Peyer's patch (tissue), 4 donors: ENCODE results near the gene CLDN6. TPM values are rescaled to one million over a fixed set of nuclear protein-coding genes. Genes with fewer than 3 reads are reported as not detected.

Experiments used
- DNase-seq, 3 donors: peaks; one replicate each; pipeline ENCODE4 v3.0.0-alpha.2; 2017 to 2019
- H3K27ac ChIP-seq, 4 donors: fragments of 200-600 bp; sonication (generic); one replicate each; pipeline ENCODE4 v1.5.1; 2016 to 2019
- H3K27me3 ChIP-seq, 2 donors: fragments of 200-600 bp; sonication (generic); one replicate each; pipeline ENCODE4 v1.5.1; 2019
- H3K36me3 ChIP-seq, 3 donors: fragments of 200-600 bp; sonication (generic); one replicate each; pipeline ENCODE4 v1.5.1; 2016 to 2019
- H3K4me1 ChIP-seq, 4 donors: fragments of 200-600 bp; sonication (generic); one replicate each; pipeline ENCODE4 v1.5.1; 2016 to 2019
- H3K4me3 ChIP-seq, 4 donors: fragments of 200-600 bp; sonication (generic); 1 replicate in 3 of 4; 2 replicates in 1 of 4; pipeline ENCODE4 v1.5.1; 2016 to 2019; ENCODE audit warnings: mild to moderate bottlenecking in 1 of 4
- H3K9me3 ChIP-seq, 4 donors: fragments of 200-600 bp; sonication (generic); one replicate each; pipeline ENCODE4 v1.5.1; 2016 to 2019; ENCODE audit warnings: mild to moderate bottlenecking in 1 of 4
- POLR2A ChIP-seq, 2 donors: fragments of 450-650 bp; IDR thresholded peaks; one replicate each; pipeline ENCODE4 v1.5.1; 2017; ENCODE audit warnings: antibody characterized with exemption in 2 of 2, mild to moderate bottlenecking in 2 of 2, moderate library complexity in 2 of 2
- total RNA-seq, 4 donors: library from RNA; depleted of rRNA; stranded (reverse); fragments of >200 nt; gene quantifications; one replicate each; pipeline ENCODE4 v1.1.0, GENCODE V29; 2016
- TF ChIP-seq, protein P1 (sequence below), 6 experiments: fragments of 450-650 bp in 4 of 6; fragments of 200-600 bp in 2 of 6; sonication (generic) in 1 of 6; IDR thresholded peaks; one replicate each; pipeline ENCODE4 v1.5.1; 2017 to 2019; ENCODE audit warnings: antibody characterized with exemption in 6 of 6, mild to moderate bottlenecking in 3 of 6, moderate library complexity in 1 of 6

The CLDN6 gene
- total RNA-seq, 4 donors from 2014 or later, result not detected

- H3K4me1 ChIP-seq, result peaks cover 9 to 46% (median 13%) of the 10 kb centered on the region in 4 donors
- TF ChIP-seq, protein P1, sequence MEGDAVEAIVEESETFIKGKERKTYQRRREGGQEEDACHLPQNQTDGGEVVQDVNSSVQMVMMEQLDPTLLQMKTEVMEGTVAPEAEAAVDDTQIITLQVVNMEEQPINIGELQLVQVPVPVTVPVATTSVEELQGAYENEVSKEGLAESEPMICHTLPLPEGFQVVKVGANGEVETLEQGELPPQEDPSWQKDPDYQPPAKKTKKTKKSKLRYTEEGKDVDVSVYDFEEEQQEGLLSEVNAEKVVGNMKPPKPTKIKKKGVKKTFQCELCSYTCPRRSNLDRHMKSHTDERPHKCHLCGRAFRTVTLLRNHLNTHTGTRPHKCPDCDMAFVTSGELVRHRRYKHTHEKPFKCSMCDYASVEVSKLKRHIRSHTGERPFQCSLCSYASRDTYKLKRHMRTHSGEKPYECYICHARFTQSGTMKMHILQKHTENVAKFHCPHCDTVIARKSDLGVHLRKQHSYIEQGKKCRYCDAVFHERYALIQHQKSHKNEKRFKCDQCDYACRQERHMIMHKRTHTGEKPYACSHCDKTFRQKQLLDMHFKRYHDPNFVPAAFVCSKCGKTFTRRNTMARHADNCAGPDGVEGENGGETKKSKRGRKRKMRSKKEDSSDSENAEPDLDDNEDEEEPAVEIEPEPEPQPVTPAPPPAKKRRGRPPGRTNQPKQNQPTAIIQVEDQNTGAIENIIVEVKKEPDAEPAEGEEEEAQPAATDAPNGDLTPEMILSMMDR (IDR thresholded peaks at IDR 0.05), result no peak
- TF ChIP-seq POLR2A (IDR thresholded peaks at IDR 0.05), result no peak
- no peaks in the 10 kb centered on the region for H3K27me3 ChIP-seq
- H3K27ac ChIP-seq, result peak overlapping the region in 1 of 4 donors; percentile 92
- no peaks in the 10 kb centered on the region for H3K36me3 ChIP-seq
- DNase-seq, result no peak
- no peak overlapping the region for H3K4me3 ChIP-seq
- no peaks in the 10 kb centered on the region for H3K9me3 ChIP-seq
These were observed 44.6 kb upstream of the CLDN6 start for GRCh38 chr16:3062553-3062952.

GRCh38 chr16:3060339-3061127 is 42.5 kb upstream of the CLDN6 start:
- no peak for TF ChIP-seq POLR2A (IDR thresholded peaks at IDR 0.05)
- TF ChIP-seq, protein P1 (IDR thresholded peaks at IDR 0.05), result no peak
- no peak for DNase-seq
- Histone ChIP-seq H3K9me3 (no peaks in the 10 kb centered on the region), H3K27ac (no peak overlapping the region), H3K4me1 (peaks cover 9 to 34% (median 13%) of the 10 kb centered on the region in 4 donors), H3K4me3 (no peak overlapping the region), H3K36me3 (no peaks in the 10 kb centered on the region), H3K27me3 (no peaks in the 10 kb centered on the region)

DNA sequence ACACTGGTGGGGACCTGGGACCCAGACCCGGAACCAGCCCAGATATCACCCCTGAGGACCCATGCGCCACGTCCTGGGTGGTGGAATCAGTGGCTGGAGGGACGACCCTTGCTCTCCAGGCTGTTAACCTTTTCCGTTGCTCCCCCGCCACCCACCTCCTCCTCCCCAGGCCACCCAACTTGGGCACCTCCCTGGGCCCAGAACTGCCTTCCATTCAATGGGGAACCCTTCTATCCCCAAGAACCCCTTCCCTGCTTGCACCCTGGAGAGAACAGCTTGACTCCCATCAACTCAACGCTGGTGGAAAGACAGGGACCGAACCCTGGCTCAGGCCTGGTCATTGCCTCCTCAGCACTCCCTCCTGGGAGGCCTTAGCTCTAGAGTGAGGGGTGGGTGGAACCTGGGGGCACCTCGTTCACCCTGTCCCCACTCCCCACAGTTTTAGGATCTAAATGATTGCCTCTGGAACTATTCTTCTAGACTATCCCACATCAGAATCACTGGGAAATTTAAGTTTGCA is 41.8 kb upstream of the CLDN6 start:
- TF ChIP-seq, protein P1 (IDR thresholded peaks at IDR 0.05), result no peak
- no peak for TF ChIP-seq POLR2A (IDR thresholded peaks at IDR 0.05)
- peak overlapping the region; percentile 75 to 92 (median 85) for H3K27ac ChIP-seq
- peak overlapping the region; percentile 80 to 96 (median 88) for H3K4me3 ChIP-seq
- H3K4me1 ChIP-seq, result peaks cover 9 to 32% (median 16%) of the 10 kb centered on the region in 4 donors
- no peaks in the 10 kb centered on the region for H3K36me3 ChIP-seq
- H3K9me3 ChIP-seq, result no peaks in the 10 kb centered on the region
- no peaks in the 10 kb centered on the region for H3K27me3 ChIP-seq
- DNase-seq, result no peak

DNA sequence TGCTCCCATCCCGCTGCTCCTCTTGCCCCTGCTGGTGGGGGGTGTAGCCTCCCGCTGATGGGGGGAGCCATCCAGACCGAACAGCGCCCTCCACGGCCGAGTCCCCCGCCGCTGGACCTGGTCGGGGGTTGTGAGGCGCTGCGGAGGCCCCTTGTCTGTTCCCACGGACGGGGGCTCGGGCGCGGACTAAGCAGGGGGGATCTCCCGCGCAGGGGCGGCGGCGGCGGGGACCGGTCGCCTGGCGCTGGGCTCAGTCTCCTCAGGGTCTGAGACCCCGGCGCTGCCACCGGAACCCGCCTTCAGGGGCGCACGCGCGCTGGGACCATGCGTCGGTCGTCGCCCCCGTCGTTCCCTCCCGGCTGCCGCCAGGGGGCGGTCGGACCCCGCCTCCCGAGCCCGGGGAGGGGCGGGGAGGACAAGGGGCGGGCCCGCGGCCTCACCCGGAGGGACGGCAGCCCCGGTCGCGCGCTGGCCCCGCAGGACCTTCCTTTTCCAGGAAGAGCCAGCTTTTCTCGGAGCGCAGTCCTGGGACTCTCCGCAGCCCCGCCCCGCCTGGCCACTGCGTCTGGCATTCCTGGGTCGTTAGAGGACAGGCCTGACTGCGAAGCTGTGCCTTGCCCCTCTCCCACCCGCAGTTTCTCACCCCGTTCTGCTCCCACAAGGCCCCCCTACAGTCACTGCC is 41.2 kb upstream of the CLDN6 start:
- H3K27me3 ChIP-seq, result no peaks in the 10 kb centered on the region
- peak overlapping the region; percentile 80 to 96 (median 88) for H3K4me3 ChIP-seq
- peaks cover 4 to 26% (median 17%) of the 10 kb centered on the region in 4 donors for H3K4me1 ChIP-seq
- no peaks in the 10 kb centered on the region for H3K9me3 ChIP-seq
- H3K36me3 ChIP-seq, result no peaks in the 10 kb centered on the region
- DNase-seq, result peak; percentile 75 to 95 (median 93)
- peak overlapping the region; percentile 75 to 92 (median 85) for H3K27ac ChIP-seq
- TF ChIP-seq, protein P1 (IDR thresholded peaks at IDR 0.05), result peak; percentile 97 to 99 (median 98)
- peak in 1 of 2 donors; percentile 55 for TF ChIP-seq POLR2A (IDR thresholded peaks at IDR 0.05)

GRCh38 chr16:3058139-3059030 is 40.4 kb upstream of the CLDN6 start:
- H3K9me3 ChIP-seq, result no peaks in the 10 kb centered on the region
- peak overlapping the region; percentile 80 to 96 (median 88) for H3K4me3 ChIP-seq
- peak; percentile 73 to 89 (median 78) for DNase-seq
- H3K27me3 ChIP-seq, result no peaks in the 10 kb centered on the region
- no peaks in the 10 kb centered on the region for H3K36me3 ChIP-seq
- peak overlapping the region; percentile 75 to 92 (median 85) for H3K27ac ChIP-seq
- TF ChIP-seq, protein P1 (IDR thresholded peaks at IDR 0.05), result peak in 2 of 6 experiments; percentile 5 to 26
- TF ChIP-seq POLR2A (IDR thresholded peaks at IDR 0.05), result peak in 1 of 2 donors; percentile 12
- H3K4me1 ChIP-seq, result peaks cover 4 to 24% (median 14%) of the 10 kb centered on the region in 4 donors
